KMS-11 (cell line): ENCODE results near the gene ZNF892.
"Not testable (repeated sequence)": the region's sequence is repeated elsewhere in the genome, so short reads cannot be mapped to it uniquely, and the experiment has no call there.

ENCODE experiments used
- H2AFZ ChIP-seq: fragments of 200-600 bp; sonication (generic); 2 replicates; pipeline ENCODE4 v1.6.1; 2016; ENCODE audit warnings: antibody characterized with exemption, mixed run types, low read depth
- H3K27ac ChIP-seq: fragments of 200-600 bp; sonication (generic); 2 replicates; pipeline ENCODE4 v1.6.1; 2016; ENCODE audit warnings: mild to moderate bottlenecking, mixed run types
- H3K27me3 ChIP-seq: fragments of 200-600 bp; sonication (generic); 2 replicates; pipeline ENCODE4 v1.6.1; 2017; ENCODE audit warnings: mild to moderate bottlenecking, low read depth, mixed run types, moderate library complexity; ENCODE audit not compliant: insufficient read depth
- H3K36me3 ChIP-seq: fragments of 200-600 bp; sonication (generic); 2 replicates; pipeline ENCODE4 v1.6.1; 2017; ENCODE audit warnings: mild to moderate bottlenecking, mixed run types; ENCODE audit not compliant: insufficient read depth
- H3K4me1 ChIP-seq: fragments of 200-600 bp; sonication (generic); 2 replicates; pipeline ENCODE4 v1.6.1; 2016; ENCODE audit warnings: mild to moderate bottlenecking, low read depth, mixed run types; ENCODE audit not compliant: poor library complexity, severe bottlenecking
- H3K4me2 ChIP-seq: fragments of 200-600 bp; sonication (generic); 2 replicates; pipeline ENCODE4 v1.7.0; 2016; ENCODE audit warnings: mild to moderate bottlenecking, mixed run types
- H3K4me3 ChIP-seq: fragments of 200-600 bp; sonication (generic); IDR thresholded peaks from 2 replicates; pipeline ENCODE4 v1.6.1; 2017; ENCODE audit warnings: low read depth, low read length, mixed read lengths; ENCODE audit not compliant: insufficient read depth
- H3K79me2 ChIP-seq: fragments of 200-600 bp; sonication (generic); 2 replicates; pipeline ENCODE4 v1.6.1; 2016; ENCODE audit warnings: low read depth, mixed run types; ENCODE audit not compliant: insufficient read depth
- H3K9ac ChIP-seq: fragments of 200-600 bp; sonication (generic); 2 replicates; pipeline ENCODE4 v1.6.1; 2016; ENCODE audit warnings: mild to moderate bottlenecking, mixed run types
- H4K20me1 ChIP-seq: fragments of 200-600 bp; sonication (generic); 2 replicates; pipeline ENCODE4 v1.6.1; 2016; ENCODE audit warnings: mild to moderate bottlenecking, mixed run types; ENCODE audit not compliant: insufficient read depth
- CTCF ChIP-seq: fragments of 200-600 bp; sonication (generic); conservative IDR thresholded peaks from 2 replicates; pipeline ENCODE4 v1.6.1; 2017; ENCODE audit warnings: low read depth, mild to moderate bottlenecking, antibody characterized with exemption, low read length, moderate library complexity, mixed read lengths

ZNF892 gene

GRCh38 chr2:95238131-95238530 is 30.8 kb downstream of the ZNF892 start:
- Histone ChIP-seq H3K79me2 (no peaks in the 10 kb centered on the region), H3K27ac (no peak overlapping the region), H3K36me3 (no peaks in the 10 kb centered on the region), H2AFZ (no peak overlapping the region), H3K27me3 (no peaks in the 10 kb centered on the region), H3K4me1 (no peaks in the 10 kb centered on the region), H3K9ac (no peak overlapping the region), H3K4me3 (no peak overlapping the region), H3K4me2 (no peak overlapping the region), H4K20me1 (no peaks in the 10 kb centered on the region)
- no peak for TF ChIP-seq CTCF

DNA sequence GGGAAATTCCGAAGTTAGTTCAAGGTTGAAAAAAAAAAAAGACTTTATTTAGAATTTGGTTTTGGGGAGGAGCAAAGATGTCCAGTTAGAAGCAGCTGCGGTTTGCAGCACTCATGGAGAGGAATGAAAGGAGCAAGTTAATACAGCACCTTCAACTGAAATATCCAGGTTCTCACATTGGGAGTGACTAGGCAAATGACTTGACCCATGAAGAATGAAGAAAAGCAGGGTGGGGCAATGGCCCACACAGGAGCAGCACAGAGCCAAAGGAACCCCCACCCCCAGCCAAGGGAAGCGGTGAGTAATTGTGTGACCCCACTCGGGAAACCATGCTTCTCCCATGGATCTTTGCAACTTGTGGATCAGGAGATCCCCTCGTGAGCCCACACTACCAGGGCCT is 32.8 kb downstream of the ZNF892 start:
- Histone ChIP-seq H4K20me1 (no peaks in the 10 kb centered on the region), H3K36me3 (no peaks in the 10 kb centered on the region), H3K27ac (no peak overlapping the region), H3K9ac (no peak overlapping the region), H3K27me3 (no peaks in the 10 kb centered on the region), H3K79me2 (no peaks in the 10 kb centered on the region), H3K4me2 (no peak overlapping the region), H3K4me1 (no peaks in the 10 kb centered on the region), H3K4me3 (no peak overlapping the region), H2AFZ (no peak overlapping the region)
- no peak for TF ChIP-seq CTCF

DNA sequence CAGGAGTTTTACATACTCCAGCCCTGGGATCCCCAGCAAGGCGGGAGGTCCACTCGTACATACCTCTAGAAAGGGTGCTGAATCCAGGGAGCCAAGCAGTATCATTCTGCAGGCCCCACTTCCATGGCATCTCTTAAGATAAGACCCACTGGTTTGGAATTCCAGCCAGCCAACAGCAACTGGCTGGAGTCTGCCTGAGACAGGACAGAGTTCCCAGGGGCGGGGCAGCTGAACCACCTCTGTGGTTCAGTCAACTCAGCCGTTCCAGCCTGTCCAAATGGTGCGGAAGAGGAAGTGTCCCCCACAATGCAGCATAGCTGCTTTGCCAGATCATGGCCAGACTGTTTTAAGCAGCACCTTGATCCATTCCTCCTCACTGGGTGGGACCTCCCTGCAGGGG is 33.2 kb downstream of the ZNF892 start:
- no peak overlapping the region for H3K9ac ChIP-seq
- no peak overlapping the region for H3K27ac ChIP-seq
- no peak for TF ChIP-seq CTCF
- H4K20me1 ChIP-seq, result no peaks in the 10 kb centered on the region
- H3K4me2 ChIP-seq, result no peak overlapping the region
- H3K27me3 ChIP-seq, result no peaks in the 10 kb centered on the region
- H3K79me2 ChIP-seq, result no peaks in the 10 kb centered on the region
- no peaks in the 10 kb centered on the region for H3K4me1 ChIP-seq
- no peaks in the 10 kb centered on the region for H3K36me3 ChIP-seq
- H3K4me3 ChIP-seq, result no peak overlapping the region
- no peak overlapping the region for H2AFZ ChIP-seq

DNA sequence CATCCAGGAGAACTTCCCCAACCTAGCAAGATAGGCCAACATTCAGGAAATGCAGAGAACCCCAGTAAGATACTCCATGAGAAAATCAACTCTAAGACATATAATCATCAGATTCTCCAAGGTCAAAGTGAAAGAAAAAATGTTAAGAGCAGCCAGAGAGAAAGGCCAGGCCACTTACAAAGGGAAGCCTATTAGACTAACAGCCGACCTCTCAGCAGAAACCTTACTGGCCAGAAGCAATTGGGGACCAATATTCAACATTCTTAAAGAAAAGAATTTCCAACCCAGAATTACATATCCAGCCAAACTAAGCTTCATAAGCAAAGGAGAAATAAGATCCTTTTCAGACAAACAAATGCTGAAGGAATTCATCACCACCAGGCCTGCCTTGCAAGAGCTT is 34.8 kb downstream of the ZNF892 start:
- H3K4me2 ChIP-seq, H3K4me3 ChIP-seq, H3K36me3 ChIP-seq, H3K79me2 ChIP-seq, H3K9ac ChIP-seq, H3K27ac ChIP-seq, H3K27me3 ChIP-seq, H4K20me1 ChIP-seq, H2AFZ ChIP-seq, H3K4me1 ChIP-seq: not testable (repeated sequence)
